NCI-H460 (cell line): ENCODE data around the gene ZNF366. TPM values are rescaled to one million over a fixed set of nuclear protein-coding genes. Genes with fewer than 3 reads are reported as not detected.

Source experiments
- DNase-seq: peaks from one replicate; pipeline ENCODE4 v3.0.0-alpha.2; 2016; ENCODE audit warnings: low read depth; ENCODE audit errors: extremely low read depth
- total RNA-seq: library from RNA; depleted of rRNA; stranded (reverse); fragments of >200 nt; shearing (Covaris generic); gene quantifications from 2 replicates; pipeline ENCODE4 v1.2.3, GENCODE V29; 2014

Gene ZNF366
- total RNA-seq, 1 experiment from 2014 or later = not detected

DNA sequence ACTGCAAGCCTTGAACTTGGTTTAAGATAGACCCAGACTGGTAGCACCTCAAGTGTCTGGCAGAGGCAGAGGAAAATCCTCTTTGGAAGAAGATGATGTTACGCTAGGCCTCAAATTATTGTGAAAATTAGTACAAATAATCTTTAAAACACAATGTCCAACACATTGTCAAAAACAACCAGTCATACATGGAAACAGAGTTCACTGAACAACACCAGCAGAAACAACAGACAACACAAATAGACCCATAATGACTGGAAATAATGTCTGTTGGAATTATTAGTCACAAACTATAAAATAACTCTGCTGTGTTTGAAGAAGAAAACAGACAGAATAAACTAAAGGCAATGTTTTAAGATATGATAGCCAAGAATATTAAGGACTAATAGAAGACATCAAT, 15.4 kb upstream of the ZNF366 start:
- DNase-seq = no peak

DNA sequence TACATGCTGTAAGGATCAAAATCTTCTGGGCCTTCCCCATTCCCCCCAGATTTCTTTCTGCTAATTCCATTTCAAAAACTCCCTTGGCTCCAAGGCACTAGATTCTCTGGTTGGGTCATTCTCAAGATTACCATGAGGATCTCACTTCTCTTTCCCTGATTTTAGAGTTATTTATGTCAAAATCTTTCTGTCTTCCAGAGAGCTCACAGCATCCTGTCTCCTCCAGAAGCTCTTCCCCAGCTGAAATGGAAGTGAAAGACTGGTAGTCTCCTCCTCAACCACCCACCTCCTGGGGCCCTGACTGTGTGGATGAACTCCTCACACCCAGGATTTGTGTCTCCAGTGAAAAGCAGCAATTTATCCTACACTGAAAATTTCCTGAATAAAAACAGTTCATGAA, 11.9 kb upstream of the ZNF366 start:
- no peak for DNase-seq

DNA sequence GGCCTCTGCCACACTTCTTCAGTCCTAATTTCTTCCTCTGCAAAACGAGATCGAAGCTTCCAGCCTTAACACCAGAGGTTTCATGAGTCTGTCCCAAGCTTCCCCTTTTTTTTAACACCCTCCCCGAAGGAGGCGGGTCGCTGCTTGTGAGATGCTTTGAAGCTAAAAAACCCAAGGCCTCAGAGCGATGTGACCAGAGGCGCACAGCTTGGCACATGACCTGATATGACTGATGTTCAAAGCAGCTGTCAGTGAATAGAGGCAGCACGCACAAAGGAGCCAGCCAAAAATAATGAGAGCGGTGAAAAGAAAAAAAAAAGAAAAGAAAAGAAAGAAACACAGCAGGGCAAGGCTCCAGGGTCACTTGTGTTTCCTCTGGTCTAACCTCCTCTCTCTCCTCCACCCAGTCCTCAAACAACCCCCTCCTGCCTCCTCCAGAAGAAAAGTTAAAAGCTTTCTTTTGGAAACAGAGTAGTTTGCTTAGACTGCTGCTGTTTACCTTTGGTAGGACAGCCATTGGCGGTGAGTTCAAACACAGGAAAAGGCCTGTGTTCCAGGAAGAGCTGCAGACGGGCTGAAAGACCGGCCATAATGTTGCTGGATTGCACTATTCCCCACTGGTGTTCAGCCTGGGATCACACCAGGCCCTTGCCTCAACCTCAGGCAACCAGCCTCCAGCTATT, 10.9 kb upstream of the ZNF366 start:
- no peak for DNase-seq

DNA sequence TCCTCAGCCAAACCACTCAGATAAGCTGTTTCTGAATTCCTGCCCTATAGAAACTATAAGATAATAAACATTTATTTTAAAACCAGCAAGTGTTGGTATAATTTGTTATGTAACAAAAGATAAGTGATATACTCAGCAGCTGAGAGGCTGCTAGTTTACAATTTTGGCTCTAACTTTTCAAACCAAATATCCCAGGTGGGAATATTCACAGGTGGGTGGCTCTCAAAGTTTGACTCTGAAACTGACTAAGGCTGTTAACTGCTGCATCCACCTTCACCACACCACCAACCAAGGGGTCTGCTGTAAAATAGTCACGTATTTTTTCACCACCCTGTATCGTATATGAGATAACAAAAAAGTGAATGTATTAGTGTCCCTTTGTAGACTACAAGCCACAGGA, 9.7 kb upstream of the ZNF366 start:
- DNase-seq = no peak

DNA sequence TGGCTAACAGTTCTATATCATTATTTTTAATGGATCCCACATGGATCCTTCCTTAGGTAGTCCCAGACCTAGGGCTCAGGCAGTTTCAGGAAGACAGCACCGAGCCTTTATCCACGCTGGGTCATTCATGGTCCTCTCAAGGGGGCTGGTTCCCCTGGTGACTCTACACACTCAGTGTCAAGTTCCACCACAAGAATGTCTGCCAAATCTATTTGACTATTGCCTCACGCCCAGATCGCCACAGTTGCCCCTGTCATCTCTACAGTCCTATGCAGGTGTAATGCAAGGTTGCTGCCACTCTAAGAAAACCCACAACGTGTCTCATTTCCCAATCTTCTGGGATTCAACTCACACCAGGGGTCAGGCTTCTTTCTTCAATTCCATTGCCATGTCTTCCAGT, 8.0 kb upstream of the ZNF366 start:
- DNase-seq = no peak

DNA sequence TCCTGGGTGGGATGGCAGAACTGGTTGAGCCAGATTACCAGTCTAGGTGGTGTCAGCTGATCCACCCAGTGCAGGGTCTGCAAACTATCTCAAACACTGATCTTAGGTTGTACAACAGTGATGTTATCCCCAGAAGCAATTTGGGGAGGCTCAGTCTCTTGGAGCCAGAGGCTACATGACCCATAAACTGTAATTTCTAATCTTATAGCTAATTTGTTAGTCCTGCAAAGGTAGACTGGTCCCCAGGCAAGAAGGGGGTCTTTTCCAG, 5.3 kb upstream of the ZNF366 start:
- no peak for DNase-seq

DNA sequence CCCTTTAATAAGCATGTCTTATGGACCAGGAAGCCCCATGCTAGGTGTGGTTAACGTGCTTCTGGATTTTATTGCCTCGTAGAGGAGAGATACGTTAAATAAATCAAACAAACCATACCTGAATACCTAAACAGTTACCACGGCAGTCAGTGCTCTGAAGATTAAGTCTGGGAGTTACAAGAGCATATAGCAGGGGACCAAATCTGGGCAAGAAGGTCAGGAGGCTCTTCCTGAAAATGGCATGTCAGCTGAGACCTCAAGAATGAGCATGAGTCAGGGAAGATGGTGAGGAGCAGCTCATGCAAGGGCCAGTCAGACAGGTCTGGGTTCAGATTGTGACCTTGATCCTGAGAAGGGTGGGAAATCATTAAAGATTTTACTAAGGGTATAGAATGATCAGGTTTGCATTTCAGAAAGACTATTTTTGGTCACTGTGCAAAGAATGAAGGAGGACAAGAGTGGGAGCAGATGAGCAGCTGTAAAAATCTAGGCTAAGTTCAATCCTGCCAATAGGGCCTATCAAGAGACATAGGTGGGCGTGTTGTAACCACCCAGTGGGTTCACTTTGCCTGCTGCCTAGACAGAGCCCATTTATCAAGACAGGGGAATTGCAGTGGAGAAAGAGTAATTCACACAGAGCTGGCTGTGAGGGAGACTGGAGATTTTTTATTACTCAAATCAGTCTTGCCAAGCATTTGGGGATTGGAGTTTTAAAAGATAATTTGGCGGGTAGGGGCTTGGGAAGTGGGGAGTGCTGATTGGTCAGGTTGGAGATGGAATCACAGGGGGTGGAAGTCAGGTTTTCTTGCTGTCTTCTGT, 4.8 kb upstream of the ZNF366 start:
- DNase-seq = no peak

DNA sequence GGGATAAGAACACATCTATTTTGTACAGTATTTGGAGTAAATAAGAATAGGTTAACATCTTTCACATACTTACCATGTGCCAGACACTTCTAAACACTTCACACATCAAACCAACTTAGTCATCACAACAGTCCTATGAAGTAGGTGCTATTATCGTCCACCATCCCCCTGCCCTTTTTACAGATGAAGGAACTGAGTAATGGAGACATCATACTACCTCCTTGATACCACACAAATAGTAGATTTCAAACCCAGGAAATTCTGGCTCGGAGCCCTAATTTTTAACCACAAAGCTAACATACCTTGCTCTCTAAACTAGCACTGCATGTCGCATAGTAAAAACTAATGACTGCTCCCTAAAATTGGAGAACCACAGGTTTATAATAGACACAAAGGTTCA, 4.2 kb upstream of the ZNF366 start:
- no peak for DNase-seq

DNA sequence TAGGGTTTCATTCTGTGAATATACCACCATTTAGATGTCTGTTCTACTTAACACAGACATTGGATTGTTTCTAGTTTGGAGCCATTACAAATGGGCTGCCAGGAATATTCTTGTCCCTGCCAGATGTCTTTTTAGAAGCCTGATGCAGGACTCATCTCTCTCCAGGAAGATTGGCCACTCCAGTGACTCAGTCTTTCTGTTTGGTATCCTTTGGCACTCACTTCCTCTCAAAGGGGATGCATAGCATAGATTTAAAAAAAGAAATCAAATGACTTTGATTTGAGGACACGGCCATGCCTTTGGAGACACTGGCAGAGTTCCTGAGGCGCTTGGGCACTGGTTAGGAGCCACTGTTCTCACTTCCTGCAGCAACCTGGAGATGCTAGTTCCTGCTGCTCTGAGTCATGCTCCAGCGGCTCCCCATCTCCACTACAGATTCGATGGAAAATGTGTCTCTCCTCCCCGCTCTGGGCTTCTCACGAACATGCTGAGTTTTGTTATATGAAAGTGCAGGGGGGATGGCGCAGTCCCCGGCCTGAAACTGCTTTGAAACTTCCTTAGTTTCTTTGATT, 3.5 kb upstream of the ZNF366 start:
- no peak for DNase-seq

DNA sequence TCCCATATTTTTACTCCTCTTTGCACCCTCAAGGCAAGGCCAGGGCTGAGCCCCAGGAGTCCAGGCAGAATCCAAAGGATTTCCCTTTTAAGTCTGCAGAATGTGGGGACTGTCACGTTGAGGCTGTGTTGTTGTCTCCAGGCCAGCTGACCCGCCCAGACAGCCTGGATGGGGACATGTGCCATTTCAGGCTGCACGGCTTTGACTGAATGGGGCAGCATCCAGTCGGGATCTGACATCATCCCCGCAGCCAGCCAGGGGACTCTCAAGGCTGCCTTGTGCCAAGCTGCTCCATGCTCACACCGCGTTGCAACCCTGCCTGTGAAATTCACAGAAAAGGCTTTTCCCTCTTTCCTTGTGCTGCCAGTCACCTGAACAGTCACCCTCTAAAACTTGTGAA, 2.2 kb upstream of the ZNF366 start:
- DNase-seq = no peak

DNA sequence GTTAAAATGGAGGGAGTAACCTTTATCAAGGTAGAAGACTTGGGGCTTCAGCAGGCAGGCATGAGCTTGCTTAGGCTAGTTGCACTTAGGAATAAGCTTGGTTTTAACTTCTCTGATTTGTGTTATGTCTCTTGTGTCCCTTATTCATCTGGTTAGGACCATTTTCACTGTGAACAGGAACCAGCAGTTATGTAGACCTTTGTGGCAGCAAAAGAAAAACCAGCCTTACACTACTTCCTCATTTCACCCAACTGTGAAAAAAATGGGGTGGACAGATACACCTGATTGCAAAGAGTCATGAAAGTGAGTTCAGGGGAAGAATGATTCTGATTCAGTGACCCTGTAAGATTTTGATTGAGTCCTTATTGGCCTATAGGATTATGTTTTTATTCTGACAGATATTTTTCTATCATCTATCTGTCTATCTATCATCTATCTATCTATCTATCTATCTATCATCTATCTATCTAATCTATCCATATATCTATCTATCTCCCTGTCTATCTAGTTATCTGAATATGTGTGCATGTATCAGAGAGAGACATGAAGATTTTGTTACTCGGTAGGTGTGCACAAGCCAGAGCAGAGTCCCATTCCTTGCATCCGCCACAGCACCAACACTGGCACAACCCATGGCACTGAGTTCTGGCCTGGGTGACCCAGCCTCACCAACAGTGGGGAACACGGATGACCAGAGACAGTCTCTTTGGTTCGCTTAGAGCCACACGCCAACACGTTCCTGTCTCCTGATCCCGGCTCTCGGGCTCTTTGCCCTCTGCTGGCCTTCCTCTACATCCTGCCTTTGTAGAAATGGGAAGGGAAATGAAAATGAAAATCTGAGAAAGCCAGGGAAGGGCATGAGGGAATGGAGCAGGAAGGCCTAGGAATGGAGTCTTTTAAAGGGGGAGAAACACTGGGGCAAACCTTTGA, 1.3 kb upstream of the ZNF366 start:
- DNase-seq = no peak

DNA sequence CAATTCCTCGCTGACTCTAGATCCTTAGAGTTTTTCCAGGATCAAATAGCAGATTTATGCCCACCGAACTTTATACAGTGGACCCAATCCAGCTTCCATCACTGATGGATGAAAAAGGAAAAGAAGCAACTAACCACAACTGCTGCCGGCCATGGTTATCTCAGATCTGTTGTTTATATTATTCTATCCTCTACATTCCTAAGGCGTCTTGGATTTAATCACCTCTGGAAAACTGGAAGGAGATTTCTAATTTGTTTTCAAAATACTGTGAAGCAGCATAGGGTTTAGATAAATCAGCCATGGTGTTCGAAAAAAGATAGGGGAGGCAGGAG, 663 bp upstream of the ZNF366 start:
- no peak for DNase-seq

DNA sequence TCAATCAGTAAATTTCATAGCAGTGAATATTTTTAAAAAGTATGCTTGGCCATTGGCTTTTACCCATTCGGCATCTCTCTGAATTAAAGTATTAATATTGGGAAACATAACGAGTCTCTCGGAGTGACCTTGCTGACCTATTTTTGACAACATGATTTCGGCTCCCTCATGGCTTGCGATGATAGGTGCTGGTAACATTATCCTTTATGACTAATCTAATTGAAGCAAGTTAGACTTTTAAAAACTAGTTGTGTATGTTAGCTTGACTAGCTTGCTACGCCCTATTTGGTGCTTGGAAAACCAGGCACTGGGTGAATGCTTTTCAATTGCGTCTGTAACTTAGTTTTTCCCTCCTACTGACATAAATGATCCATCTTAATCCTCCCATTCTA, 1.1 kb downstream of the ZNF366 start:
- no peak for DNase-seq

DNA sequence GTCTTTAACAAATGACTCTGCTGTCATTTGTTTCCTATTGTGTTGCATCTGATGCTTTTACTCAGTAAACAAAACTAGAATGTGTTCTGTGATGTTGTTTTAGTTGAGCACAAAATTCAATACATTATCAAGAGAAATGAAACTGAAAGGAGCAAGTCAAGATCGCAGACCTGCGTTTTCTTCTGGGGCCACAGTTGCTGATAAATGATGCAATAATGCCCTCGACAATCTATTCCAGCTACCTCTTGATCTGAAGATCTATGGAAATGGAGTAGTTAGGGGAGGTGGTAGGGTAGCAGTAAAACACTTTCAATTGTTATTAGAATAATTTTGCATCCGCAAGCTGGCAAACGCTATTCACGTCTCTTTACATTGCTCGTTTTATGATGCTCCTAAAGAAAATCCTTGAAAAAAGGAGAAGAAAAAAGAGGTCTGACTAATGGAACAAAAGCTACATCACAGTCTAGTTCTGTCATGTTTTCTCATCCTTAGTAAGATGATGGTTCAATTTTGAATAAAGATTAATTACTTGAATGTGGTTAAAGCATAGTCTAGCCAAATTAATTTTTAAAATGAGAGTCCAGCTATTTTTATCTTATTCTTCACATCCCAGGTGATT, 1.6 kb downstream of the ZNF366 start:
- DNase-seq = no peak

DNA sequence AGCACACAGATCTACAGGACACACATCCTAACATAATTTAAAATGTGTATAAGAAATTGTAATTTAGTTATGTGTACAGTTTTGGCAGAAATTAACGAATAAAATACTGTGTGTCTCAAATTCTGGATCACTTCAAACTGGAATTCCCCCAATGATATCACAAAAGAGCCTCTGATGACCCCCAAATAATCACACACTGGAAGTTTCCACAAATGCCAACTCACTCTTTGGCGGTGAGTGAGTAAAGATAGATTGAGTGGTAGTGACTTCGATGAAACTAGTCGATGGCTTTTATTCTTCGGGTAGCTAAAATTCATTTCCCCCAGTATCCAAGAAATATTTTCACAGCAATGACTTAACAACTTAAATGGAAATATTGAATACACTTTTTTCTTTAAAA, 2.2 kb downstream of the ZNF366 start:
- no peak for DNase-seq

DNA sequence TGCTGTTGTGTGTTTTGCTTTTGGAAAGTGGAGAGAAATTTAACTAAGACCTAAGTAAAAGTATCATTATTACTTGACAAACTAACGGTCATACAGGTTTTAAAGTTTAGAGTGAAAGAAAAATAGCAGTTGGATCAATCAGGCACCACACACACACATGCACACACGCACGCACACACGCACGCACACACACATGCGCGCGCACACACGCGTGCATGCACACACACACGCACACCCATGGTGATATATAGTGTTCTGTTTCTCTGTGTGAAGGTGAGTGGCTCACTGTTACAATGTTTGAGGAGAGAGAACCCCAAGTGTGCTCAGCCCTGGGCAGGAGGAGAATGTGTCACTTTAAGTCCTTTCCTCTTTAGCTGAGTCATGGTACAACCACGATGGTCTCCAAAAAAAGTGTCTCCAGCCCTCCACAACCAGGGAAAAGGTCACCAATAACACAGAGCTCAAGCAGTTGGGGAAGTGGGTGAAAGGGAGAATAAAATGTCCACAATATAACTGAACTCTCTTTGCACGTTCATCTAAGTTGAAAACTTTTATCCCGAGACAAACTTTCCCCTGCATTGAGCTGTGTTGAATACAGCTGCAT, 3.2 kb downstream of the ZNF366 start:
- no peak for DNase-seq

DNA sequence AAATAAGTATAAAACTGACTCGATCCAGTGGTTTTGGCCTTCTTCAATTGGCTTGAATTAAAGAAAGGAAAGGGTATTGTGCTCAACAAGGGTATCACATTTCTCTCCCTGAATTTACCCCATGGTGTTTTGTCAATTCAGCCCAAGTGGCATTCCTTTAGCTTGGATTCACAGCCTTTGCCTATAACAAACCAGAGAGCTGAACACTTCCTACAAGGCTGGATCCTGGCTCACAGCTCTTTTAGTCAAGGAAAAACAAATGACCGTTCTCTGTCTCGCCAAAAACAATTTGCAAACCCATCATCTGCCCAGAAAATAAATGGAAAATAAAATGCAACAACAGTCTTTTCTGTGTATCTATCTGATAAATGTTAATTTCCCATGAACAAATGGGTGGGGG, 5.7 kb downstream of the ZNF366 start:
- no peak for DNase-seq

DNA sequence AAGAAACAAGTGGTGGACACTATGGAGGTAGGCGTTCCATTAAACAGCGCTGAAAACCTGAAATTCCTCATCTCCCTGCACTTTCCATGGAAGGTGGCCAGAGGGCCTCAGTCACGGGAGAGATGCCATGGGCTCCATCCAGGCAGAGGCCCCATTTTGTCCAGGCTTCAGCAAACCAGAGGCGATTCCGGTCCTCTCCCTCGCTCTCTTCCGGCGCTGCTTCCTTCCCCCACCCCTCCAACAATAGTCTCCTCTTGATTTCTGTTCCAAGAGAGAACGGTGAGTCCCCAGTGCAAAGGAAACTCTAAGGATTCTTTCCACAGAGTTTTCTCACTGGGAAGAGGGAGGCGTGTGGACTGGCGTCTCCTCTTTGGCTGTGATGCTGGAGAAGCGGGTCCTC, 7.5 kb downstream of the ZNF366 start:
- no peak for DNase-seq

DNA sequence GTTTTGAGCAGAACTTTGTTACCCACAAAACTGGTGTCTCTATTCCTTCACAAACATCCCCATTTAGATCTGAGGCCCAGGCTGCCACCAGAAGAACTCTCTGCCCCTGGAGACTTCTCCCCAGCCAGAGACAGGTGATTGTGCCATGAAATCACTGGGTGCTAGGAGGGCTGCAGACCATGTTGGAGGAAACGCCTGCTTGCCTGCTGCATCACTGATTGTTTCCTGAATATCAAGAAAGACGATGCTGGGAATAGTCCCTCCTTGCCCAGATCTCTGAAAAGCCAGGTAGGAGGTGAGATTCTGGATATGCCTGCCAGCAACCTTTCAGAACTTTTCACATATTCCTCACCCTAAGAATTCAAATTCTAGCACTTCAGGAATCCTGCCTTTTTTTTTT, 8.1 kb downstream of the ZNF366 start:
- no peak for DNase-seq

DNA sequence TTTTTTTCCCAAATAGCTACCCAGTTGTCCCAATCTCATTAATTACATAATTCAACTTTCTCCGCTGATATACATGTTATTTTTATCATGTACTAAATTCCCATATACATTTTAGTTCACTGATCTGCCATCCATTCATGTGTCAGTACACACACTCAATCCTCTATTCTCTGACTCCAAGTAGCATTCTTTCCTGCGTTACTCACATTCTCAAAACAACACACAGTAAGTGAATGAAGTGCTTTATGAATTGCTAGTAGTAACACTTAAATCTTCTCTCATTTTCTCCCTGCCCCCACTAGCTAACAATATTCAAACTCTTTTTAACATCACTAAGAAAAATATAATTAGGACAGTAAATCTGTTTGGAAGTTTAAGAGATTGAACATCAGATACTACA, 8.9 kb downstream of the ZNF366 start:
- no peak for DNase-seq

DNA sequence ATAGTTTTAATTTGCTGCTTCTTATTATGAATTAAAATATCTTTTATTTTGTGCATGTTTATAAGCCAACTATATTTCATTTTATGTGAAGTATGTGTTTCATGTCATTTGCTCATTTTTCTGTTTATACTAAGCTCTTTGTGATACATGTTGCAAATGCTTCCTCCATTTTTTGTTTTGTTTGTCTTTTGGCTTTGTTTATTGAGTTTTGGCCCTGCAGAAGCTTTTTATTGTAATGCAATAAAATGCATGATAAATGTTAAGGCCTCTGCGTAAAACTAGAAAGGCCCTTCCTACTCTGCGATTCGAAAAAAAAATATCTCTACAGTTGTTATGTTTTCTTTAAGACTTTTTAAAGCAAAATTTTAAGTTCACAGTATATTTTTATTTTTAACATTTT, 9.4 kb downstream of the ZNF366 start:
- no peak for DNase-seq
